SK-N-MC (cell line): ENCODE measurements around the gene RREB1.

Experiments
- DNase-seq: peaks from one replicate; pipeline ENCODE4 v3.0.0-alpha.2; 2011; ENCODE audit warnings: low read depth, low spot score
- H3K27ac ChIP-seq: fragments of 200-600 bp; sonication (generic); 2 replicates; pipeline ENCODE4 v1.5.1; 2016; ENCODE audit warnings: mixed run types
- H3K36me3 ChIP-seq: fragments of 200-600 bp; sonication (generic); 2 replicates; pipeline ENCODE4 v1.6.1; 2017; ENCODE audit warnings: antibody characterized with exemption, low read length, mixed read lengths; ENCODE audit not compliant: insufficient read depth
- H3K4me3 ChIP-seq: fragments of 200-600 bp; sonication (generic); 2 replicates; pipeline ENCODE4 v1.5.1; 2016
- H3K9ac ChIP-seq: fragments of 200-600 bp; sonication (generic); 2 replicates; pipeline ENCODE4 v1.8.0; 2017; ENCODE audit warnings: mixed run types, mixed read lengths; ENCODE audit not compliant: insufficient read length
- H3K9me3 ChIP-seq: fragments of 200-600 bp; sonication (generic); 2 replicates; pipeline ENCODE4 v1.6.1; 2017; ENCODE audit warnings: low read depth, mild to moderate bottlenecking, antibody characterized with exemption, low read length, moderate library complexity, mixed read lengths
- EZH2 ChIP-seq: fragments of 200-600 bp; sonication (generic); IDR thresholded peaks from one replicate; pipeline ENCODE4 v1.6.1; 2017; ENCODE audit warnings: antibody characterized with exemption
- FOXP2 ChIP-seq: optimal IDR thresholded peaks from 2 replicates; pipeline ENCODE3; 2011; ENCODE audit warnings: mild to moderate bottlenecking, moderate library complexity; ENCODE audit not compliant: insufficient read depth; ENCODE audit errors: extremely low read length, control extremely low read depth
- POLR2AphosphoS5 ChIP-seq: IDR thresholded peaks from 2 replicates; pipeline ENCODE4 v1.6.1; 2012; ENCODE audit warnings: mild to moderate bottlenecking, low read depth, low read length, borderline replicate concordance

The RREB1 gene

DNA sequence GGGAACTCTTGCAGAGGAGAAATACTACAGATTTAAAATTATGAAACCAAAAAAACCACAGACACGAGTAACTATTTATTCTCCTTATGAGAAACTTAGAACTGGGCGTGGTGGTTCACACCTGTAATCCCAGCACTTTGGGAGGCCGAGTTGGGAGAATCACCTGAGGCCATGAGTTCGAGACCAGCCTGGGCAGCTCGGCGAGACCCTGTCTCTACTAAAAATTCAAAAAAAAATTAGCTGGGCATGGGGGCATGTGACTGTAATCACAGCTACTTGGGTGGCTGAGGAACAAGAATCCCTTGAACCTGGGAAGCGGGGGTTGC lies 168.4 kb downstream of the RREB1 start:
- no peak overlapping the region for H3K9ac ChIP-seq
- H3K9me3 ChIP-seq: no peaks in the 10 kb centered on the region
- H3K4me3 ChIP-seq: no peak overlapping the region
- H3K27ac ChIP-seq: no peak overlapping the region
- no peak for DNase-seq
- no peak for TF ChIP-seq FOXP2
- no peaks in the 10 kb centered on the region for H3K36me3 ChIP-seq

- peaks cover 18% of the 10 kb centered on the region for H3K36me3 ChIP-seq
- H3K9ac ChIP-seq: no peak overlapping the region
- DNase-seq: no peak
- no peak for TF ChIP-seq EZH2
- TF ChIP-seq FOXP2: no peak
- no peak for TF ChIP-seq POLR2AphosphoS5
- no peaks in the 10 kb centered on the region for H3K9me3 ChIP-seq
- no peak overlapping the region for H3K4me3 ChIP-seq
- peak overlapping the region; percentile 39; the same call in 1 of the 2 replicates for H3K27ac ChIP-seq
Measured at GRCh38 chr6:7282097-7282906, 174.5 kb downstream of the RREB1 start.

DNA sequence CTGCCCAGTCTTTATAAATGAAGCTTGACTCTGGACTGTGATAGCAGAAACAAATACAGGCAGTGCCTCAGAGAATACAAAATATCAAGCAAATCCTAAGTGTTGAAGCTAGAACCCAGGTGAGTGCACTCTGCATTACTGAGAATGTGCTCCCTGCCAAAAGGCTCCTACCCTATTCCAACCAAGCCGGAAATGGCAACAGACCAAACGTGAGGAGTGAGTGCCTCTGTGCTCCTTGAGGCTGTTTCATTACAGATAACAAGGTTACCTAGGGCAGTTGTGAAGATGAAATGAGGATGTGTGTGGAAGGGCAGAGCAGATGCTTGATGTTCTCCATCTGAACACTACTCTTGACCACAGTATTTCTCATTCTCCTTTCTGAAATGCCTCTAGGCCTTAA lies 175.9 kb downstream of the RREB1 start:
- Histone ChIP-seq H3K27ac (no peak overlapping the region), H3K4me3 (no peak overlapping the region), H3K36me3 (peaks cover 32% of the 10 kb centered on the region), H3K9ac (no peak overlapping the region), H3K9me3 (no peaks in the 10 kb centered on the region)
- no peak for DNase-seq
- TF ChIP-seq FOXP2 (no peak), EZH2 (no peak), POLR2AphosphoS5 (no peak)

- TF ChIP-seq POLR2AphosphoS5: no peak
- no peak for TF ChIP-seq EZH2
- TF ChIP-seq FOXP2: no peak
- no peak for DNase-seq
- peaks cover 49% of the 10 kb centered on the region for H3K36me3 ChIP-seq
Measured at GRCh38 chr6:7285416-7285815, 177.7 kb downstream of the RREB1 start.

DNA sequence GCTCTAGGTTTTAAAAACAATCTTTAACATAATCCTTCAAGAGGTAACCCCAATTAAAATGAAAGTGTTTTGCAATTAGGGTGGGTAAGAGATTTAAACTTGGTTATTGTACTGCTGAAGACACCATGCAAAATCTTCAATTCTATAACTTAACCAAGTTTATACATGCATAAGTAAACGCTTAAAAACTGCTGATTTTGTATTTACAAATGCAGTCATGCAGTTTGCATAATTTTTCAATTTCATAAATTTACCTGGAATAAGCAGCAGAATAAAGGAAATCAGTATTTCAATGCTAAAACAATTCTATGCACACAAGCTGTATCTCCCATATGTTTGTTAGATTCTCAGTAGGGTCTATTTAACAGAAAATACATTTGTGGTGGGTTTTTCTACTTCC lies 182.3 kb downstream of the RREB1 start:
- H3K9ac ChIP-seq: no peak overlapping the region
- no peak overlapping the region for H3K27ac ChIP-seq
- peaks cover 86% of the 10 kb centered on the region for H3K36me3 ChIP-seq
- H3K4me3 ChIP-seq: no peak overlapping the region
- DNase-seq: no peak
- no peaks in the 10 kb centered on the region for H3K9me3 ChIP-seq
- TF ChIP-seq EZH2: no peak
- no peak for TF ChIP-seq POLR2AphosphoS5
- TF ChIP-seq FOXP2: no peak

More at GRCh38 chr6:7285416-7285815, 177.7 kb downstream of the RREB1 start:
- no peak overlapping the region for H3K9ac ChIP-seq
- H3K27ac ChIP-seq: no peak overlapping the region
- H3K4me3 ChIP-seq: no peak overlapping the region
- no peaks in the 10 kb centered on the region for H3K9me3 ChIP-seq

DNA sequence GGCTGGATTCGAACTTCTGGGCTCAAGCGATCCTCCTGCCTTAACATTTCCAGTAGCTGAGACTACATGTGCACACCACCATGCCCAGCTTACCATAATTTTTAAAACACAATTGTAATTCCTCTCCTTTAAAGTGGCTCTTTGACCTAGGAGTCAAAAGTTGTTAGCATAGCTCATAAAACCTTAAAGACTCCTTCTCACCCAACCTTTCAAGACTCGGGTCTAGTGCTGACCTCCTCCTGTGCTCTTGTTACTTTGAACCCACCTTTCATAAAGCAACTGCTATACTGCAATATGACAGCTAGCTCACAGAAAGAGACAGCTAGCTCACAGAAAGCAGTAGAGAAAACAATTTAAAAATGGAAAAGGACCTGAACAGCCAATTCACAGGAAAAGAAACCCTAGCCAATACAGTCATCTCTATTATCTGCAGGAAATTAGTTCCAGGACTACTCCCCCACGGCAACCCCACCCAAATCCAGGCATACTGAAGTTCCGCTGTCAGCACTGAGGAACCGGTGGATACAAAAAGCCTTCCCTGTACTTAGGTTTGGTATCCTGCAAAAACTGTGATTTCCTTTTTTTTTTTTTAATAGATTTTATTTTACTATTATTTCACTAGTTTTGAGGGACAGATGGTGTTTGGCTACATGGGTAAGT lies 185.0 kb downstream of the RREB1 start:
- no peak overlapping the region for H3K4me3 ChIP-seq
- H3K9me3 ChIP-seq: no peaks in the 10 kb centered on the region
- H3K27ac ChIP-seq: peak overlapping the region; percentile 22; the same call in 1 of the 2 replicates
- H3K9ac ChIP-seq: no peak overlapping the region
- TF ChIP-seq FOXP2 (no peak), EZH2 (no peak), POLR2AphosphoS5 (no peak)
- peaks cover 87% of the 10 kb centered on the region for H3K36me3 ChIP-seq
- DNase-seq: no peak

DNA sequence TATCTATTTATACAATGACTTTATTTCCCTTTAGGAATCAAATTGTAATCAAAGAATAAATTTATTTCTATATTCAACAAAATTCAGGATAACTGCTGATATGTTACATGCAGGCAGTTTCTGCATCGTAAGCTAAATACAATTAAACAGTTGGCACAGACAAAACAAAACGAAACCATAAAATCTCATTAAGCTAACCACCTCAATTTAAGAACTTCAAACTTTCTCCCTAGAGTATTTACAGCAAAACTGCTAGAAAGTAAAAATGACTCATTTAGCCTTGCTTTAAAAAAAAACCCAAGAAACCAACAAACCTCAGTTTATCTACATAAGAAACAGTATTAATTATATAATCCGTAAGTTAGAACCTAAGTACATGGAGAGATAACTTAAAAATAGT lies 188.2 kb downstream of the RREB1 start:
- no peak overlapping the region for H3K9ac ChIP-seq
- peaks cover 88% of the 10 kb centered on the region for H3K36me3 ChIP-seq
- TF ChIP-seq EZH2: no peak
- no peaks in the 10 kb centered on the region for H3K9me3 ChIP-seq
- no peak for DNase-seq
- peak overlapping the region; percentile 83 for H3K27ac ChIP-seq
- H3K4me3 ChIP-seq: no peak overlapping the region

GRCh38 chr6:7296602-7297001 lies 188.8 kb downstream of the RREB1 start:
- TF ChIP-seq EZH2 (no peak), FOXP2 (no peak), POLR2AphosphoS5 (no peak)
- Histone ChIP-seq H3K9ac (no peak overlapping the region), H3K4me3 (no peak overlapping the region), H3K36me3 (peaks cover 88% of the 10 kb centered on the region), H3K27ac (no peak overlapping the region), H3K9me3 (no peaks in the 10 kb centered on the region)
- no peak for DNase-seq

DNA sequence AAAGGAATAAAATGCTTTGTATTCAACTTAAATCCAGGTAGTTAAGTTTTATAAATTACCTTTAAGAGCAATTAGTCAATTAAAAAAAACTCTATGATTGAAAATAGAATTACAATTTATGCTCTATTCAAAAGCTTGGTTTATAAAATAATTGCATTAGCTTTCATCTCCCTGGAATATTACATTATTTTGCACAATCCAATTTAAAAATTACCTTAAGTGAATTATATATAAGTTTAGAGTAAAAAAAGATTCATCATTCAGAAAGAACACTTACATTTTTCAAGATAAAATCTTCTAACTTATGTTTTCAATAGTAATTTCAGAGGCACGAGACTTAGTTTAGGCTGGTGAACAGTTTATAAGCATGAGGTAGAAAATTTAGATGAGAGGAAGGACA lies 190.4 kb downstream of the RREB1 start:
- no peak overlapping the region for H3K9ac ChIP-seq
- peaks cover 88% of the 10 kb centered on the region for H3K36me3 ChIP-seq
- no peaks in the 10 kb centered on the region for H3K9me3 ChIP-seq
- H3K27ac ChIP-seq: no peak overlapping the region
- TF ChIP-seq FOXP2 (no peak), EZH2 (no peak), POLR2AphosphoS5 (no peak)
- no peak for DNase-seq
- H3K4me3 ChIP-seq: no peak overlapping the region
